Smooth muscle cell (in vitro differentiated cells): ENCODE data around the gene GOLGA6C. TPM values are rescaled to one million over a fixed set of nuclear protein-coding genes. Genes with fewer than 3 reads are reported as not detected.
"Not testable (repeated sequence)": the region's sequence is repeated elsewhere in the genome, so short reads cannot be mapped to it uniquely, and the experiment has no call there.

Source experiments
- DNase-seq: peaks from one replicate; lab custom pipeline; 2025; ENCODE audit not compliant: unreplicated experiment; lab: John Stamatoyannopoulos, UW
- H2AFZ ChIP-seq: fragments of 200-600 bp; sonication (generic); 2 replicates; pipeline ENCODE4 v1.6.0; 2016; ENCODE audit warnings: antibody characterized with exemption, low read depth, mild to moderate bottlenecking
- H3F3A ChIP-seq: fragments of 200-600 bp; sonication (generic); 2 replicates; pipeline ENCODE4 v1.6.0; 2017; ENCODE audit warnings: antibody characterized with exemption, low read depth
- H3K27ac ChIP-seq: fragments of 200-600 bp; sonication (generic); 2 replicates; pipeline ENCODE4 v1.5.1; 2016; ENCODE audit warnings: low read depth, mild to moderate bottlenecking
- H3K27me3 ChIP-seq: fragments of 200-600 bp; sonication (generic); 2 replicates; pipeline ENCODE4 v1.6.1; 2016; ENCODE audit warnings: low read depth, mild to moderate bottlenecking
- H3K36me3 ChIP-seq: fragments of 200-600 bp; sonication (generic); 2 replicates; pipeline ENCODE4 v1.5.1; 2016; ENCODE audit warnings: low read depth
- H3K4me1 ChIP-seq: fragments of 200-600 bp; sonication (generic); 2 replicates; pipeline ENCODE4 v1.5.1; 2016; ENCODE audit warnings: low read depth
- H3K4me2 ChIP-seq: fragments of 200-600 bp; sonication (generic); 2 replicates; pipeline ENCODE4 v1.6.0; 2016; ENCODE audit warnings: mild to moderate bottlenecking
- H3K4me3 ChIP-seq: fragments of 200-600 bp; sonication (generic); 2 replicates; pipeline ENCODE4 v1.5.1; 2016; ENCODE audit warnings: mild to moderate bottlenecking
- H3K79me2 ChIP-seq: fragments of 200-600 bp; sonication (generic); 2 replicates; pipeline ENCODE4 v1.6.0; 2016; ENCODE audit warnings: low read depth, mild to moderate bottlenecking
- H3K9ac ChIP-seq: fragments of 200-600 bp; sonication (generic); 2 replicates; pipeline ENCODE4 v1.6.0; 2016; ENCODE audit warnings: low read depth
- H3K9me3 ChIP-seq: fragments of 200-600 bp; sonication (generic); replicated peaks from 2 replicates; pipeline ENCODE4 v1.5.1; 2016; ENCODE audit warnings: low read depth
- H4K20me1 ChIP-seq: fragments of 200-600 bp; sonication (generic); 2 replicates; pipeline ENCODE4 v1.6.0; 2016; ENCODE audit warnings: low read depth
- WGBS: methylation state at CpG from one replicate; pipeline ENCODE4 v1.1.7; 2016; ENCODE audit warnings: low lambda C conversion rate; 5-methylcytosine and 5-hydroxymethylcytosine counted together
- polyA plus RNA-seq: library from polyadenylated mRNA; unstranded; fragments of >200 nt; fragmentation: Nextera tagmentation; extraction: Ambion mirVana; gene quantifications from 2 replicates; pipeline ENCODE4 v1.2.1, GENCODE V29; 2016
- total RNA-seq: library from RNA; depleted of rRNA; stranded (reverse); fragments of >200 nt; gene quantifications from 2 replicates; pipeline ENCODE4 v1.2.3, GENCODE V29; 2014
- TF ChIP-seq, protein P1 (sequence below): fragments of 200-600 bp; sonication (generic); IDR thresholded peaks from 2 replicates; pipeline ENCODE4 v1.5.1; 2017; ENCODE audit warnings: borderline replicate concordance, mild to moderate bottlenecking, antibody characterized with exemption; ENCODE audit not compliant: insufficient read depth, poor library complexity, severe bottlenecking

GOLGA6C gene
- total and polyA plus RNA-seq, 2 experiments from 2014 or later: not detected

DNA sequence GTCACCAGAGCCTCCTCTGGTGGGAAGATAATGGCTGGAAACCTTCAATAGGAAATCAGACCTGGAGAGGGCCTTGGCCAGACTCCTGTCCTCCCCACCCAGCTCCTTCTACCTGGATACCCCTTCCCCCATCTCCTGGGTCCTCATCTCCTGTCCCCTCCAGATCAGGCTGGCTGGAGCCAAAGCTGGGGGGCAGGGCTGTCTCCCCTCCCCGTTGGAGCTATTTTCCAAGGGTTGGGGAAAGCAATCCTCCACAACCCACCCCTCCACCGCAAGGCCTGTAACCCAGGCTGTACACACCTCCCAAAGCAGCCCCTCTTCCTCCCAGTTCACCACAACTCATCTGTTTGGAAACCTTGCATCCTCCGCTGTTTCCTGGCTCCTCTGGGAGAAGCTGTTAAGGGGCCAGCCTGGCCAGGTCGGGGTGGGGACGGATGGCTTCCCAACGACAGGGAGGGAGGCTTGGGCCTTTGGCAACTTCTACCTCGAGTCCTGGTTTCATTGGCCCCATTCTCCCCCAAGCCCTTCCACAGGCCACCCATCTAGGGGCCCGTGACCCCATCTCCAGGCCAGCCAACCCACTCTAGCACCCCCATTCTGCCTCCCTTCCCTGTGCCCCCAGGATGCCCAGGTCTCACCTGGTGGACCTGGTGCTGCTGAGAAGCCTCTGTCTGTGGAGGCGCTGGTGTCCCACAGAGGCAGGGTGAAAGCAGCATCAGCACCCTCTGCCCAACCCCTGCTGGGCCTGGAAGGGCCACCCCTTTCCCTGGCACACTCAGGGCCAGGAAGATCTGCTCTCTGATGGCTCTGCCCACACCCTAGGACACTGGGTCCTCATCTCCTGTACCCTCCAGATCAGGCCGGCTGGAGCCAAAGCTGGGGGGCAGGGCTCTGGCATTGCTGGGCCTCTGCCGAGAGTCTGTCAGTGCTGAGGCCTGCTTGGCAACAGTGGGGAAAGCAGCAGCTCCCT lies 22.1 kb upstream of the GOLGA6C start:
- DNase-seq: no peak
- no peaks in the 10 kb centered on the region for H3K4me1 ChIP-seq
- TF ChIP-seq, protein P1, sequence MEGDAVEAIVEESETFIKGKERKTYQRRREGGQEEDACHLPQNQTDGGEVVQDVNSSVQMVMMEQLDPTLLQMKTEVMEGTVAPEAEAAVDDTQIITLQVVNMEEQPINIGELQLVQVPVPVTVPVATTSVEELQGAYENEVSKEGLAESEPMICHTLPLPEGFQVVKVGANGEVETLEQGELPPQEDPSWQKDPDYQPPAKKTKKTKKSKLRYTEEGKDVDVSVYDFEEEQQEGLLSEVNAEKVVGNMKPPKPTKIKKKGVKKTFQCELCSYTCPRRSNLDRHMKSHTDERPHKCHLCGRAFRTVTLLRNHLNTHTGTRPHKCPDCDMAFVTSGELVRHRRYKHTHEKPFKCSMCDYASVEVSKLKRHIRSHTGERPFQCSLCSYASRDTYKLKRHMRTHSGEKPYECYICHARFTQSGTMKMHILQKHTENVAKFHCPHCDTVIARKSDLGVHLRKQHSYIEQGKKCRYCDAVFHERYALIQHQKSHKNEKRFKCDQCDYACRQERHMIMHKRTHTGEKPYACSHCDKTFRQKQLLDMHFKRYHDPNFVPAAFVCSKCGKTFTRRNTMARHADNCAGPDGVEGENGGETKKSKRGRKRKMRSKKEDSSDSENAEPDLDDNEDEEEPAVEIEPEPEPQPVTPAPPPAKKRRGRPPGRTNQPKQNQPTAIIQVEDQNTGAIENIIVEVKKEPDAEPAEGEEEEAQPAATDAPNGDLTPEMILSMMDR: no peak
- no peak overlapping the region for H3K4me3 ChIP-seq
- H3K4me2 ChIP-seq: no peak overlapping the region
- no peak overlapping the region for H3K9ac ChIP-seq
- no peaks in the 10 kb centered on the region for H4K20me1 ChIP-seq
- WGBS: 90% methylated on average over 11 of the region's 11 CpGs
- no peaks in the 10 kb centered on the region for H3F3A ChIP-seq
- H2AFZ ChIP-seq: no peak overlapping the region
- H3K36me3 ChIP-seq: no peaks in the 10 kb centered on the region
- no peaks in the 10 kb centered on the region for H3K79me2 ChIP-seq
- no peaks in the 10 kb centered on the region for H3K9me3 ChIP-seq
- no peak overlapping the region for H3K27ac ChIP-seq
- peaks cover 6% of the 10 kb centered on the region for H3K27me3 ChIP-seq

DNA sequence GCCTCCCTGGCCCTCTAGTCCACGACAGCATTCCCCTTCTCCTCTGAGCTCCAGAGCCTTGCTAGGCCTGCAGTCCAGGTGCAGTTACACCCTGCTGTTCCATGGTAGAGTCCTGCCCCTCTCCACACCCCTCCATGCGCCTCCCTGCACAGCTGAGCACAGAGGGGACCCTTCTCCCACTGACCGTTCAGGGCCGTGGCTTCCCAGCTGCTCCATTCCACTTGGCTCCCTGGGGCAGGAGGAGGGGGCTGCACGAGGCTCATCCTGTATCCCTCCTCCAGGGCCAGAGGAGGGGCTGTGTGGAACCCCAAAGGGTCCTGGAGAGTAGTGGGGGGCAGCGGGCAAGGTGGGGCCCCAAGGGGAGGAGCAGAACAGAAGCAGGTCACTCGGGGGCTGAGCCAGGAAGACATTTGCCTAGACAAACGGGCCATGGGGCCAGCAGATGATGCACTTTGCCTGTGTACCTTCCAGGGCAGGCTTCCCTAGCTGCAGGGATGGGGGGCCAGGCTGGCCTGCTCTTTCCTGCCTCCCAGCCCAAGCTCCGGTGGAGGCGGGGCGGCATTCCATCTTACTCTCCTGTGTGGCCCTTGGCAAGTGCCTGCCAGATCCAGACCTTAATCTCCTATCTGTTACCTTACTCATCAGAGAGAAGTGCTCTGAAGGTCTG lies 20.7 kb upstream of the GOLGA6C start:
- WGBS: 87% methylated on average over 11 of the region's 11 CpGs
- no peak overlapping the region for H3K27ac ChIP-seq
- no peaks in the 10 kb centered on the region for H3K36me3 ChIP-seq
- DNase-seq: no peak
- H3K9me3 ChIP-seq: no peaks in the 10 kb centered on the region
- TF ChIP-seq, protein P1: no peak
- H3K9ac ChIP-seq: no peak overlapping the region
- no peak overlapping the region for H3K4me3 ChIP-seq
- no peaks in the 10 kb centered on the region for H3K4me1 ChIP-seq
- no peaks in the 10 kb centered on the region for H3F3A ChIP-seq
- H3K27me3 ChIP-seq: peaks cover 6% of the 10 kb centered on the region
- no peaks in the 10 kb centered on the region for H4K20me1 ChIP-seq
- H3K79me2 ChIP-seq: no peaks in the 10 kb centered on the region
- H2AFZ ChIP-seq: no peak overlapping the region
- H3K4me2 ChIP-seq: no peak overlapping the region

DNA sequence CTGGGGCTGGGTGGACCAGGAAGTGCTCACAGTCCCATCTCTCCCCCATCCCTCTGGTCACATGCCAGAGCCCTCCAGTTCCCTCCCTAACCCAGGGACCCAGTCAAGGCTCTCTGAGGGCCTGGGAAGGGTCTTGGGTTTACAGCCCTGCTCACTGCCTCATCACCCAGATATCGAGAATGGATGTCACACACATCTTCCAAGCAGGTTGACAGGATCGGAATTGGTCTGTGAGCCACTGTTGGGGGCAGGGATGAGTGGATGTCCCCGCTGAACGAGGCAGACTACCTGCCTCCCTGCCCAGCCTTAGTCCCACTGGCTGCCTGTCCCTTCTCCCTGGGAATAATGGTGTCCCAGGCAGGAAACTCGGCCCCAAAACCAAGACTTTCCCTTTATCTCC lies 20.0 kb upstream of the GOLGA6C start:
- Histone ChIP-seq H3K27ac (no peak overlapping the region), H3F3A (no peaks in the 10 kb centered on the region), H3K9me3 (no peaks in the 10 kb centered on the region), H4K20me1 (no peaks in the 10 kb centered on the region), H3K36me3 (no peaks in the 10 kb centered on the region), H3K4me1 (no peaks in the 10 kb centered on the region), H3K9ac (no peak overlapping the region), H2AFZ (no peak overlapping the region), H3K4me2 (no peak overlapping the region), H3K79me2 (no peaks in the 10 kb centered on the region), H3K4me3 (no peak overlapping the region), H3K27me3 (peaks cover 1% of the 10 kb centered on the region)
- no peak for DNase-seq
- TF ChIP-seq, protein P1: no peak
- 92% methylated on average over 5 of the region's 5 CpGs for WGBS

DNA sequence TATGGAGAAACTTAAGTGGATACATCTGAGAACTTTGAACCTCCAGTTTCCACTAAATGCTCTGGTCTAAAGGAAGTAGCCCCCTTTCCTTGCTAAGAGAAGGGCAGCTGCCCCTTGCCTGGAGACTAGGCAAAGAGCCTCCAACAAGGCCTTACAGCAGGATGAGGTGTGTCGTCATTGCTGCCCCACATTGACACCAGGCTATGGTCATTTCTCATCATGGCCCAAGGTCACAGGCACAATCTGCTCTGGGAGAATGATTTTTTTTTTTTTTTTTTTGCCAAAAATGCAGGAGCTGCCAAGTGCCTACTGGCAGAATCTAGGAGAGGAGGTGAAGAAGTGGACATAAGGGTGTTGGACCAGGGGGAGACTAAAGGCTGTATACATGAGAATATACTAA lies 12.4 kb upstream of the GOLGA6C start:
- not testable (repeated sequence) for H4K20me1 ChIP-seq, H3K9me3 ChIP-seq, H3K4me2 ChIP-seq, H3K36me3 ChIP-seq, H3K9ac ChIP-seq, H2AFZ ChIP-seq, H3F3A ChIP-seq, H3K4me3 ChIP-seq, H3K27ac ChIP-seq, H3K4me1 ChIP-seq, H3K79me2 ChIP-seq, DNase-seq
- peaks cover 23% of the 10 kb centered on the region for H3K27me3 ChIP-seq
- WGBS: 100% methylated on average over 1 of the region's 1 CpG

DNA sequence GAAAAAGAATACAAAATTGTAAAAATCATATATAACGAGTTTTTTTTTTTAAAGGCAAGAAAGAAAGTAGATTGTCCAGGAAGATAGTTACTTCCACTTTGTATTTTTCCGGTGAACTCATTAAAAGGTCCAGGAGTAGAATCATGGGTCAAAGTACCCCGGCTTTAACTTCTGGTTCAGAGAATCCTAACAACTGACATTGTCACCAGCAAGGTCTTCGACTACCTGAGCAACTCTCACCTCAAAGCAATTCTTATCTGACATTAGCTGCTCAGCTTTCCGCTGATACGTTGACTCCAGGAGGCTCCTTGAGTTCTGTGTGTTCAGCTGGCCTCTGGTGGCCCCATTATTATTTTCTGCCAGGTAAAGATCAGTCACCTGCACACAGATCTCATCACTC lies 9.1 kb upstream of the GOLGA6C start:
- not testable (repeated sequence) for H3K36me3 ChIP-seq, H3K4me3 ChIP-seq, H3F3A ChIP-seq, H3K9ac ChIP-seq, H3K9me3 ChIP-seq, H3K4me2 ChIP-seq, H3K4me1 ChIP-seq, H3K27ac ChIP-seq, H2AFZ ChIP-seq, H4K20me1 ChIP-seq, H3K79me2 ChIP-seq, DNase-seq
- peaks cover 30% of the 10 kb centered on the region for H3K27me3 ChIP-seq
- WGBS: 84% methylated on average over 6 of the region's 6 CpGs
